ENCODE results near the gene PIWIL4.

The PIWIL4 gene

DNA sequence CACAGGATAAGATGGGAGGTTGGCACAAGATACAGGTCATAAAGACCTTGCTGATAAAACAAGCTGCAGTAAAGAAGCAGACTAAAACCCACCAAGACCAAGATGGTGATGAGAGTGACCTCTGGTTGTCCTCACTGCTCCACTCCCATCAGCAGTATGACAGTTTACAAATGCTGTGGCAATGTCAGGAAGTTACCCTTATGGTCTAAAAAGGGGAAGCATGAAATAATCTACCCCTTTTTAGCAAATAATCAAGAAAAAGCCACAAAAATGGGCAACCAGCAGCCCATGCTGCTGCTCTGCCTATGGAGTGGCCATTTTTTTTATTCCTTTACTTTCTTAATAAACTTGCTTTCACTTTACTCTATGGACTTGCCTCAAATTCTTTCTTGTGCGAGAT, 8.7 kb upstream of the PIWIL4 start:
- no peak overlapping the region for H3K27ac ChIP-seq
- no peak for TF ChIP-seq ZFX (IDR thresholded peaks at IDR 0.05; ENCODE audit: borderline replicate concordance)
- TF ChIP-seq, protein P1, sequence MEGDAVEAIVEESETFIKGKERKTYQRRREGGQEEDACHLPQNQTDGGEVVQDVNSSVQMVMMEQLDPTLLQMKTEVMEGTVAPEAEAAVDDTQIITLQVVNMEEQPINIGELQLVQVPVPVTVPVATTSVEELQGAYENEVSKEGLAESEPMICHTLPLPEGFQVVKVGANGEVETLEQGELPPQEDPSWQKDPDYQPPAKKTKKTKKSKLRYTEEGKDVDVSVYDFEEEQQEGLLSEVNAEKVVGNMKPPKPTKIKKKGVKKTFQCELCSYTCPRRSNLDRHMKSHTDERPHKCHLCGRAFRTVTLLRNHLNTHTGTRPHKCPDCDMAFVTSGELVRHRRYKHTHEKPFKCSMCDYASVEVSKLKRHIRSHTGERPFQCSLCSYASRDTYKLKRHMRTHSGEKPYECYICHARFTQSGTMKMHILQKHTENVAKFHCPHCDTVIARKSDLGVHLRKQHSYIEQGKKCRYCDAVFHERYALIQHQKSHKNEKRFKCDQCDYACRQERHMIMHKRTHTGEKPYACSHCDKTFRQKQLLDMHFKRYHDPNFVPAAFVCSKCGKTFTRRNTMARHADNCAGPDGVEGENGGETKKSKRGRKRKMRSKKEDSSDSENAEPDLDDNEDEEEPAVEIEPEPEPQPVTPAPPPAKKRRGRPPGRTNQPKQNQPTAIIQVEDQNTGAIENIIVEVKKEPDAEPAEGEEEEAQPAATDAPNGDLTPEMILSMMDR (IDR thresholded peaks at IDR 0.05) = no peak

- H3K27ac ChIP-seq = no peak overlapping the region
- TF ChIP-seq ZFX (IDR thresholded peaks at IDR 0.05; ENCODE audit: borderline replicate concordance) = no peak
- TF ChIP-seq, protein P1 (IDR thresholded peaks at IDR 0.05) = no peak
Observed at GRCh38 chr11:94558932-94559331, 8.2 kb upstream of the PIWIL4 start.

DNA sequence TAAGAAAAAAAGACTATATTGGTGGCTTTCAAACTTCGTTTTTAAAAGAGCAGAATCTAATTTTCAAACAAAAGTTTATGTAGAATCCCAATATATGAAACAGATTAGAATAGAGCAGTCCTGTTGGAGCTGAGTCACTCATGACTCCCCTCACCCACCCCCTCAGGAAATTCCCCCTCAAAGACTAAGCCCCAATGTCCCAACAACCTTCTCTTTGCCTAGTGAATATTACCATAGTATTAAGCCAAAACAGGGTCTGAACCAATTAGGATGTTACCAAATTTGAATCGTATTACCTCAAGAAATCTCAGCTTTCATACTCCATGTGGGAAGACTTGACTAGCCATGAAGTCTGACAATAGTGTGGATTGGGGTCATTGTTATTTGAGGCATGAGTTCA, 7.8 kb upstream of the PIWIL4 start:
- H3K27ac ChIP-seq = no peak overlapping the region
- TF ChIP-seq ZFX (IDR thresholded peaks at IDR 0.05; ENCODE audit: borderline replicate concordance) = no peak
- TF ChIP-seq, protein P1 (IDR thresholded peaks at IDR 0.05) = no peak

DNA sequence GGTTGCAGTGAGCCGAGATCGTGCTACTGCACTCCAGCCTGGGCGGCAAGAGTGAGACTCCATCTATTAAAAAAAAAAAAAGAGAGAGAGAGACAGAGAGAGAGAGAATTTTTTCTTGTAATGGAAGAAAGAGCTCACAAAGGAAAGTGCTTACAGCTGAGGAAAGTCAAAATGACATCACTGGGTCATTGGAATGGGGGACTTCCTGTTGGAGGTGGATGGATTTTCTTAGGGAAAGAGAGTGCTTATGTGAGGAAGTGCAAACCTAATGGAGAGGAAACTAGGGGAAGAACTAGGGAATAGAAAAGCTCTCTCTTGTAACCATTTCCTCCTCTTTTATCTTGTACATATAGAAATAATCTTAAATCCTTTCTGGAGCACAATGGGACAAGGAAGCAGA, 6.3 kb upstream of the PIWIL4 start:
- H3K27ac ChIP-seq = no peak overlapping the region
- TF ChIP-seq ZFX (IDR thresholded peaks at IDR 0.05; ENCODE audit: borderline replicate concordance) = no peak
- TF ChIP-seq, protein P1 (IDR thresholded peaks at IDR 0.05) = no peak

GRCh38 chr11:94563176-94563847, 3.9 kb upstream of the PIWIL4 start:
- TF ChIP-seq, protein P1 (IDR thresholded peaks at IDR 0.05) = no peak
- TF ChIP-seq ZFX (IDR thresholded peaks at IDR 0.05; ENCODE audit: borderline replicate concordance) = no peak
- no peak overlapping the region for H3K27ac ChIP-seq

- H3K27ac ChIP-seq = no peak overlapping the region
- TF ChIP-seq, protein P1 (IDR thresholded peaks at IDR 0.05) = no peak
- no peak for TF ChIP-seq ZFX (IDR thresholded peaks at IDR 0.05; ENCODE audit: borderline replicate concordance)
Observed at GRCh38 chr11:94563848-94564467, 3.2 kb upstream of the PIWIL4 start.

GRCh38 chr11:94568200-94568599, 1.0 kb downstream of the PIWIL4 start:
- H3K27ac ChIP-seq = no peak overlapping the region
- TF ChIP-seq, protein P1 (IDR thresholded peaks at IDR 0.05) = no peak
- TF ChIP-seq ZFX (IDR thresholded peaks at IDR 0.05; ENCODE audit: borderline replicate concordance) = no peak
